GM19467 (cell line): ENCODE results near the gene RABL3.
"Not testable (repeated sequence)": the region's sequence is repeated elsewhere in the genome, so short reads cannot be mapped to it uniquely, and the experiment has no call there.

ENCODE experiments used
- ATAC-seq: cut with Tn5 transposase; IDR thresholded peaks from one replicate; pipeline ENCODE4 v1.9.1; 2021; ENCODE audit warnings: mild to moderate bottlenecking, moderate library complexity; ENCODE audit not compliant: unreplicated experiment

RABL3 gene

GRCh38 chr3:120749843-120750242 lies 7.5 kb upstream of the RABL3 start:
- no peak for ATAC-seq

DNA sequence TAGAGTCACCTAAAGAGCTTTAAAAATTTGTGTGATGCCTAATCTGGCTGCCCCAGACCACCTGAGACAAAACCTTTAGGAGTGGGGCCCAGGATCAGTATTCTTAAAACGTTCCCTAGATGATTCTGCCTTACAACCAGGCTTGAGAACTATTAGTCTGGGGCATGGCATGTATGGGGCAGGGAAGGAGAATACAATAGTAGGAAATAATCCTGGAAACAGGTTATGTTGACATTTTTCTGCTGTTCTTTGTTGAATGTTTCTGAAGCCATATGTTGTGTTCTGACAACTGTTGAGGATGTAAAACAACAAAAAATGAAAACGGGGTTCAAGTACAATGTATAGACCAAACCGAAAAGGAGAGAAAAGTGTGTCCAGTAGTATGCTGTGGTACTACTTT lies 3.1 kb upstream of the RABL3 start:
- no peak for ATAC-seq

- no peak for ATAC-seq
These were observed 1.4 kb upstream of the RABL3 start for GRCh38 chr3:120743556-120744195.

- peak; percentile 17 for ATAC-seq
These were observed 591 bp upstream of the RABL3 start for GRCh38 chr3:120742849-120743365.

- ATAC-seq, result no peak
These were observed 499 bp downstream of the RABL3 start for GRCh38 chr3:120741837-120742197.

DNA sequence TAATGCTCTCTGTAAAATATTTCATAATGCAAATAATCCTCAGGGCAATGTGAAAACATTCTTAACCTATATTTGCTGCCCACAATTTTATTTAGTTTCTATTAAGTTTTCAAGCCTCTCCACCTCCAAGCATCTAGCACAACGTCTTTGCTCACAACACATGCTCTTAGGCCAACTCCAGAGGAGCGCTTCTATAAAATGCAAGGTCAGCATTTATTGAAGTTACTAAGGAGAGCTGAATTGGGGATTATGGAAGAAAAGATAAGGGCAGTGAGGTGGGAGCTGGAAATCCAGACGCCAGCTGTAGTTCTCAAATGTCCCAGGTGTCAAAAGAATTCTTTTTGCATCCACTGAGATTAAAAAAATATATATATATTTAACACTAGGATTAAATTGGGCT lies 996 bp downstream of the RABL3 start:
- ATAC-seq, result no peak

GRCh38 chr3:120738006-120738405 lies 4.3 kb downstream of the RABL3 start:
- ATAC-seq, result not testable (repeated sequence)

DNA sequence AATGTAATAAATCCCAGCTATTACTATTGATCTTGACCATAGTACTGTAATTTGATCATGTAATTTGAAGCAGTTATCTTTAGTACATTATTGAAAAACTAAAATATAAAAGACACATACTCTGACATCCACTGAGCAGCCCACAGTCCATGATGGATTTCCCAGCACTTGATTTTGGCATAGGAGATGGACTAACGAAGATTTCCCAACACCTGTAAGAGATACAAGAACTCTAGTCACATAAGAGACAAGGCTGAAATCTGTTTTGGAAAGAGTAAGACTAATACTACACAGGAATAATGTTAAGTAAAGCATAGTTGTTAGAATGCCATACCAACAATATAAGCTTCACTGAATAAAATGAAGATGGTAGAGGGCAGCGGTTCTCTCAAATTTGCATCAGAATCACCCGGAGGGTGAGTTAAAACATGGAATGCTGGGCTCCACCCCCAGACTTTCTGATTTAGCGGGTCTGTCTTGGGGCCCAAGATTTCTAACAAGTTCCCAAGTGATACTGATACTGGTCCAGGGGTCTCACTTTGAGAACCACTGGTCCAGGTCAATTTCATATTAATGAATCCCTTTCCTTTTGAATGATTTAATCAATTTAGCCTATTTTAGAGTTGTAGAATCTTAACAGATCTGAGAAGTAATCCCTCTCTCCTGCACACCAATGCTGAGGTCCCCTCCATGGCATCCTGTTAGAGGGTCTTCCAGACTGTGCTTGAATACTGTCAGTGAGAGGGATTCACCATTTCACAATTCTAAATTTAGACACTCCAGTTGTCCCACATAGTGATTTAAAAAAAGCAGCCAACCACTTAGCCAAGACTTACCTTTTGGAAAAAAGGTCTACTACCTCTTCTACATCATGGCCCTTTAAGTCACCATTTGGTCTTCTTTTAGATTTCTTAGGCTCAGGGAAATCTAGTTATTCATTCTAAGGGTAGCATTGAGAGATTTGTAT lies 11.5 kb downstream of the RABL3 start:
- no peak for ATAC-seq

GRCh38 chr3:120726791-120727190 lies 15.5 kb downstream of the RABL3 start:
- ATAC-seq, result no peak

- ATAC-seq, result not testable (repeated sequence)
These were observed 23.0 kb downstream of the RABL3 start for GRCh38 chr3:120719167-120719834.

DNA sequence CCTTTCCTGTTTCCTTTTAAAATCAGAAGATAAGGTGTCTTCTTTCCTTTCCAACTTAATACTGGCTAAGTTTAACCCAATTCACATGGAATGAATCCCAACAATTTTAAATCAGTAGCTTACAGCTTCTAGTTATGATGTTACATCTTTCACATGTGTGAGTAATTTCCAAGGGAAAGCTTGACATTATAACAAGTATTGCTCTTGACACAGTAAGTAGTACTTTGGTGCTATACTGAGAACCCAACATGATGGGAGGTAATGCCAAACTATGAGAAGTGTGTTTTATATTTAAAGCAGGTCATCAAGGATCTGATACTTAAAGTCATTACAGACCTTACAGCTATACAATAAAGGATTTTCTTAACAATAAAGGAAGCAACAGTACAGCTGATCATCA lies 29.1 kb downstream of the RABL3 start:
- no peak for ATAC-seq

- no peak for ATAC-seq
These were observed 31.9 kb downstream of the RABL3 start for GRCh38 chr3:120710369-120710768.

GRCh38 chr3:120708408-120708807 lies 33.9 kb downstream of the RABL3 start:
- no peak for ATAC-seq

DNA sequence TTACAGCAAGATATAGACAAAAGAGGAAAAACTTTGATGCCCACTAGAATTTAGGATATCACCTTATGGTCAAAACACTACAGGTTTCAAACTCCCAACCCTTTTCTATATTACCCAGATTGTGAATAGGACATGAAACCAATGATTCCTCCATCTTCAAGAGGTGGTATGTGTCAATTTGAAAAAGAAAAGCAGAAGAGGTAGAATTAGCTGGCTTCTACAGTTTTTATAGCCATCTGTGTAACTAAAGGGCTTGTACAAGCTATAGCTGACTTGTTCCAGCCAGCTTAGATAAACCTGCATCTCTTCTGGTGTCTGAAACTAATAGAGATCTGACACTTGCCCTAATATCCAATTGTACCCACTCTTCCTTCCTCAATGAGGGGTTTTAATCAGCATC lies 35.4 kb downstream of the RABL3 start:
- no peak for ATAC-seq

GRCh38 chr3:120705884-120706582 lies 36.3 kb downstream of the RABL3 start:
- no peak for ATAC-seq

DNA sequence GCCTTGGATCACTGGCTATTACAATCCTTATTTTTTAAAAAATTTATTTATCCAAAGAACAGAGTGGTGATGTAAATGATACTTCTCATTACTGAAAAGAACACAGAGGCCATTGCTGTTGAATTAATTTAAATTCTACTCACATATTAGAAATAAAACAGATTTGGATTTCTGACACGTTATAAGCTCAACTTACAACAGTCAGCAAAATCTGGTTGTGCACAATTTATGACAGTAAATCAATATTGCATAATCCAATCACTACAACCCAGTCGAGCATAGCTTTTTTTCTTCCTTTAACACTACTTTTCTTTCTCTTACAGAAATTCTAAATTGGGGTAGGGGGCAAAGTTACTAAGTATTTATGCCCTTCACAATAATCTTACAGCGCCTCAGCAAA lies 43.0 kb downstream of the RABL3 start:
- no peak for ATAC-seq

GRCh38 chr3:120693439-120694171 lies 48.7 kb downstream of the RABL3 start:
- ATAC-seq, result no peak

DNA sequence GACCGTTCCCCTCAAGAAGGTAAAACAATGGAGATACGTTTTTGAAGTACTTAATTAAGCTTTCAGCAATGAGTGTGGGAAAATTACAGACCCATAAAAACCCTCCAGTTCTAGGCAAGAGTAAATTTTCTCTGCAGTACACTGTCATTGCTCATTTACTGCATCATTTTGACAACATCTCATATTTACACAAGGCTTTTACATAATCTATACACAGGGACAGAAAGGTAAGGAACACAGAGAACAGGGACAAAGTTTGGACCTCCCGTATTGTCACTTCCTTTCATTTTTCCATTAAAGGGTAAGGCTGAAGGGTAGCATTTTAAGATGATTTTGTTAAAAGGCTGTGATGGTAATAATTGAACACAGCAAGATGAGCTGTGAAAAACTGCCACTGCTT lies 52.9 kb downstream of the RABL3 start:
- no peak for ATAC-seq

GRCh38 chr3:120688121-120688520 lies 54.2 kb downstream of the RABL3 start:
- peak; percentile 97 for ATAC-seq

DNA sequence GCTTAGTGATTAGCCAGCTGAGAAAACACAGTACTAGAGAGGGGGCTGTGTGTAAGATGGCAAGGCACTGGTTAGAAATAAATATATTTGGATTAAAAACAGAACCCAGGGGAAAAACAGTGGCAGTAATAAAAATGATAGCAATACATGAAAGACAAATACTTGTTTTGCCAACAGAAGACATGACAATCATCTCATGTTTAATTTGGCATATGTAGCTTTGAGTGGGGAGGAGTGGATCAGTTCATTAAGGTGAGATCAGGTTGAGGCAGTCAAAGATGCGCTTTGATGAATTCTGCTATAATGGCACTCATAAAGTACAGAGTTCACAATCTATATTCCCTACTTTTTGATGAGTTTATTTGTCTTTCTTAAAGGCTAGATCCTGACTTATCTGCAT lies 56.9 kb downstream of the RABL3 start:
- ATAC-seq, result no peak
